Measurements from ENCODE around the gene PHYHD1. TPM values are rescaled to one million over a fixed set of nuclear protein-coding genes. Genes with fewer than 3 reads are reported as not detected.
A peak's percentile ranks its signal among the peaks of the same experiment; 100 is the strongest.

Gene PHYHD1
- total RNA-seq, 2 donors from 2014 or later: 1.8 to 6.6 TPM

- Histone ChIP-seq H3K4me3 (no peak overlapping the region), H3K9ac (ENCODE audit: low read depth in 2 of 2, low read length in 2 of 2) (no peak overlapping the region), H3K27ac (no peak overlapping the region), H3K4me1 (peaks cover 7% of the 10 kb centered on the region), H3K27me3 (no peaks in the 10 kb centered on the region), H3K36me3 (no peaks in the 10 kb centered on the region), H3K9me3 (no peaks in the 10 kb centered on the region)
- intact Hi-C loops (cut with DNase I): no loop called here
- DNase-seq: no peak
- TF ChIP-seq CTCF (IDR thresholded peaks at IDR 0.05): no peak
Observed at GRCh38 chr9:128918921-128919320, 1.9 kb upstream of the PHYHD1 start.

GRCh38 chr9:128919402-128920089, 1.2 kb upstream of the PHYHD1 start:
- H3K27ac ChIP-seq: peak overlapping the region; percentile 53
- no peaks in the 10 kb centered on the region for H3K36me3 ChIP-seq
- H3K4me3 ChIP-seq: no peak overlapping the region
- peaks cover 7% of the 10 kb centered on the region for H3K4me1 ChIP-seq
- no peak for TF ChIP-seq CTCF (IDR thresholded peaks at IDR 0.05)
- no peak for DNase-seq
- H3K9ac ChIP-seq (ENCODE audit: low read depth in 2 of 2, low read length in 2 of 2): no peak overlapping the region
- intact Hi-C loops (cut with DNase I): no loop called here
- H3K27me3 ChIP-seq: no peaks in the 10 kb centered on the region
- H3K9me3 ChIP-seq: no peaks in the 10 kb centered on the region

GRCh38 chr9:128921881-128922763, 1.3 kb downstream of the PHYHD1 start:
- peak overlapping the region; percentile 53 for H3K27ac ChIP-seq
- H3K4me1 ChIP-seq: no peaks in the 10 kb centered on the region
- DNase-seq: no peak
- peak overlapping the region; percentile 12 to 55 for H3K9ac ChIP-seq (ENCODE audit: low read depth in 2 of 2, low read length in 2 of 2)
- intact Hi-C loops (cut with DNase I): no loop called here
- no peaks in the 10 kb centered on the region for H3K9me3 ChIP-seq
- peak overlapping the region; percentile 47 for H3K4me3 ChIP-seq
- no peak for TF ChIP-seq CTCF (IDR thresholded peaks at IDR 0.05)
- no peaks in the 10 kb centered on the region for H3K36me3 ChIP-seq
- H3K27me3 ChIP-seq: no peaks in the 10 kb centered on the region

- Histone ChIP-seq H3K27ac (no peak overlapping the region), H3K9me3 (no peaks in the 10 kb centered on the region), H3K27me3 (no peaks in the 10 kb centered on the region), H3K4me1 (no peaks in the 10 kb centered on the region), H3K36me3 (no peaks in the 10 kb centered on the region), H3K4me3 (no peak overlapping the region), H3K9ac (ENCODE audit: low read depth in 2 of 2, low read length in 2 of 2) (no peak overlapping the region)
- intact Hi-C loops (cut with DNase I): no loop called here
- no peak for DNase-seq
- no peak for TF ChIP-seq CTCF (IDR thresholded peaks at IDR 0.05)
Observed at GRCh38 chr9:128923493-128923883, 2.7 kb downstream of the PHYHD1 start.

- TF ChIP-seq CTCF (IDR thresholded peaks at IDR 0.05): peak; percentile 82
Observed at GRCh38 chr9:128927731-128928411, 7.1 kb downstream of the PHYHD1 start.

More at GRCh38 chr9:128927731-128928411, 7.1 kb downstream of the PHYHD1 start:
- no peaks in the 10 kb centered on the region for H3K9me3 ChIP-seq
- intact Hi-C loops (cut with DNase I): loop anchor here (2.0 kb wide), 1 partner anchor 65 kb away; no protein-coding TSS in a partner anchor
- DNase-seq: peak; percentile 53
- H3K27me3 ChIP-seq: no peaks in the 10 kb centered on the region
- H3K4me3 ChIP-seq: no peak overlapping the region
- no peaks in the 10 kb centered on the region for H3K4me1 ChIP-seq
- H3K9ac ChIP-seq (ENCODE audit: low read depth in 2 of 2, low read length in 2 of 2): no peak overlapping the region
- H3K27ac ChIP-seq: no peak overlapping the region
- H3K36me3 ChIP-seq: no peaks in the 10 kb centered on the region
